HG02973 (cell line): ENCODE measurements around the gene NAPB.

Source experiments
- ATAC-seq: cut with Tn5 transposase; IDR thresholded peaks from one replicate; pipeline ENCODE4 v1.9.1; 2021; ENCODE audit warnings: moderate library complexity; ENCODE audit not compliant: unreplicated experiment

NAPB gene

GRCh38 chr20:23407781-23408464 lies 13.4 kb downstream of the NAPB start:
- ATAC-seq, result peak; percentile 88

- ATAC-seq, result no peak
Observed at GRCh38 chr20:23406880-23407279, 14.4 kb downstream of the NAPB start.

- no peak for ATAC-seq
Observed at GRCh38 chr20:23404196-23404595, 17.1 kb downstream of the NAPB start.

GRCh38 chr20:23403751-23404150 lies 17.5 kb downstream of the NAPB start:
- no peak for ATAC-seq

- ATAC-seq, result no peak
Observed at GRCh38 chr20:23401051-23401450, 20.2 kb downstream of the NAPB start.

GRCh38 chr20:23399568-23400241 lies 21.6 kb downstream of the NAPB start:
- no peak for ATAC-seq

GRCh38 chr20:23397961-23398360 lies 23.3 kb downstream of the NAPB start:
- ATAC-seq, result no peak

- no peak for ATAC-seq
Observed at GRCh38 chr20:23396950-23397627, 24.2 kb downstream of the NAPB start.

GRCh38 chr20:23393996-23394775 lies 27.1 kb downstream of the NAPB start:
- no peak for ATAC-seq

- no peak for ATAC-seq
Observed at GRCh38 chr20:23391707-23392310, 29.5 kb downstream of the NAPB start.

- no peak for ATAC-seq
Observed at GRCh38 chr20:23390091-23390774, 31.1 kb downstream of the NAPB start.

GRCh38 chr20:23387118-23387443 lies 34.2 kb downstream of the NAPB start:
- no peak for ATAC-seq

GRCh38 chr20:23386304-23387117 lies 34.8 kb downstream of the NAPB start:
- ATAC-seq, result no peak

GRCh38 chr20:23381876-23382275 lies 39.4 kb downstream of the NAPB start:
- ATAC-seq, result no peak

- no peak for ATAC-seq
Observed at GRCh38 chr20:23379772-23380171, 41.5 kb downstream of the NAPB start.

- no peak for ATAC-seq
Observed at GRCh38 chr20:23375827-23376226, 45.5 kb downstream of the NAPB start.

- no peak for ATAC-seq
Observed at GRCh38 chr20:23374441-23374840, 46.8 kb downstream of the NAPB start.

- ATAC-seq, result no peak
Observed at GRCh38 chr20:23371496-23371895, 49.8 kb downstream of the NAPB start.

GRCh38 chr20:23370873-23371272 lies 50.4 kb downstream of the NAPB start:
- ATAC-seq, result no peak

- ATAC-seq, result no peak
Observed at GRCh38 chr20:23370274-23370673, 51.0 kb downstream of the NAPB start.
